Embryonic facial prominence (tissue), 1 donor: ENCODE data around the gene GNPNAT1.
"Not testable (repeated sequence)": the region's sequence is repeated elsewhere in the genome, so short reads cannot be mapped to it uniquely, and the experiment has no call there.

ENCODE experiments used
- DNase-seq: peaks from one replicate; pipeline ENCODE4 v3.0.0-alpha.2; 2016; ENCODE audit errors: extremely low spot score

The GNPNAT1 gene

DNA sequence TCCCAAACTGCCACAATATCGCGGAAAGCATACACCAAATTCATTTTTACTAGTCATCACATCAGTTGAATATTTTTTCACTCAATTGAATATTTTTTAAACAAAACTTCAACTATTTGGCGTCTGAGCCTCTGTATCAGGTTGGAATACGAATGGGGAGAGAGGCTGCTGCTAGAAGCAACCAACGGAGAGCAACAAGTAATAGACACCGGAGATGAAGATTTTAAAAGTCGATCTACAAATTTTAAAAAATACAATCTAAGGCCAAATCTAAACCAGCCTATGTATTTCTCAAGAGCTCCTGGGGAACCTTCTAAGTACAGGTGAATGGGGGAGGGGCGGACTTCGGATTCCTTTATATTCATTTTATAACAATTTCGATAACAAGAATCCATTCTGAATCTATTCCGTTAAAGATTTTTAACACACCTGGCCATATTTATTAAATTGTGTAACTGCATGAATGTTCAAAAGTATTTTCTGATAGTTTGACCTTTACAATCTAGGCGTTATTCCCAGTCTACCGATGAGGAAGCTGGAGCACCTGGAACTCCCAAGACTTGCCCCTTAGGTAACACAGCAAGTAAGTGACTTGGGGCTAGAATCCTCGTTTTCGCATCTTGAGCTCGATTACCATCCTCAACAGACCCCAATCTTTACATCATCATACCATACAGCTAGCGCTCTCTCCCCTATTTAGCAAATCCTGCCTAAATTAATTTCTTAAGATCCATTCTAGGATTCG is 1.2 kb downstream of the GNPNAT1 start:
- DNase-seq = no peak

DNA sequence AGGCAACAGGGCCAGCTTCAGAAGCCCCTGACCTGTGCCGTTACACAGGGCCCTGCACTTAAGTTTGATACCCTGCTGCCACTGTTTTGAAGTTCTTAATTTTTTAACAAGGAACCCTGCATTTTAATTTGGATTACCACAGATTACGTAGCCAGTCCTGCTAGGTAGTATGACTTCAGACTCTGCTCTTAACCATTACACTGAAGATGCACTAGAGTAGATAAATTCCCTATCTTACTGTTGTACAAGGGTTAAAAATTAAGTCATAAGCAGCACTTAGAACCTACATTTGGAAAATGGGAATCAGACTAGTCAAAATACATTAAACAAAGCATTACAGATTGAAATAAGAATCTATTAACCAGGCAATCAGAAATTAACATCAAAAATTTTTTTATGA is 2.3 kb downstream of the GNPNAT1 start:
- no peak for DNase-seq

DNA sequence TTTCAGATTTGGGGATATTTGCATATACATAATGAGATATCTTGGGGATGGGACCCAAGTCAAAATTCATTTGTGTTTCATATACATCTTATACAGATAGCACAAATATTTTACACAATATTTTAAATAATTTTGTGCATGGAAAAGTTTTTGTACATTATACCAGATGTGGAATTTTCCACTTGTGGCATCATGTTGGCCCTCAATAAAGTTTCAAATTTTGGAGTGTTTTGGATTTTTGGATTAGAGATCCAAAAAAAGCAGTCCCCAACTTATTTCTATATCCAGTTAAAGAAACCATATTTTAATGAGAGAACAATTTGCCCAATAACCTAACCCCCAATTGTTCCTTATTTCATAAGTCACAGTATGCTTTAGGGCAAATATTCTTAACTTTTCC is 4.5 kb downstream of the GNPNAT1 start:
- DNase-seq = no peak

DNA sequence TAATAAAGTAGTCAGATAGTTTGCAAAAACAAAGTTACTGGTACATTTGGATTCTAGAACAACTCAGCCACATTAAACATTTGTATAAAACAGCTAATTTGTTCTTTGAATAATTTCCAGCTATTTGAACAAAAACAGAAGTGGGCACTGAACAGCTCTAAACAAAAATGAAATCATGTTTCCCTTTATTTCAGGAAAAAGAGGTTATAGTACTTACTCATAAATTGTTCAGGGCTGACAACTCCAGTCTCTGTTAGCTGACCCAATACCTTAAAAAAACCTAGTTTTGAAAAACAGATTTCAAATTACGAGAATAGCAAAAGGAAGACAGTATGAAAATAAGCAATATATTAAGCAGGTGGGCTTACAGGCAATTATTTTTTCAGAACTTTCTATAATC is 8.2 kb downstream of the GNPNAT1 start:
- no peak for DNase-seq

DNA sequence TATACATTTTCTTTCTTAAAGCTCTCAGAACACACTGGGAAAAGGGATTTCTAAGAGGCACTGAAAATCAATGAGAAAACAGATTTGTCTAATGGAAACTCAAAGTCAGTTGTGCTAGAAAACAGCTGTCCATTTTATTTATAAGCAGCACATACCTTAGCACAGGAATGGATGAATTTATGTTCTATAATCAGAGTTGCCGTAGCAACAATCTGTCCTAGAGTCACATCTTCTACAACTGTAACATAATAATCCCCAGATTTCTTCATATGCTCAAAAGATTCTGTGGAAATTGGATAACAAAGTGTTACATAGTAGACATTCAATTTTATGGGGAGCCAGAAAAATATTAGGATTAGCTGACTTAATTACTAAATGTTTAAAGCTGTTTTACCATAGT is 9.8 kb downstream of the GNPNAT1 start:
- DNase-seq = no peak

DNA sequence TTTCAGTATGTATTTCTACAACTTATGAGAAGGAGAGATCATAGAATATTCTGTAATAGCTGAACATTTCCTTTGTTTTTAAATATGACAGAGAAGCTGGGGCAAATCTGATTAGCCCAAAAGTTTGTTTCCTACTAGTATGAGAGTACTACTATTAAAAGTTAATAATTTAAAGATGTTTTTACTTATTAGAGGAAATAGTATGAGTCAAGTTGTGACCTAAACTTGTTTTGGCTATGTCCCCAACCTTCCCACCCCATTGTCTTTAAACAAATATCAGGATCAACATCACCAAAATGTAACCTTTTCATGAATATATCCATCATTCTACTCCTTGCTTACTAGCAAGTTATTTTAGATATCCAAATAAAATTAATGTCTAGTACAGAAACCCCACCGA is 10.5 kb downstream of the GNPNAT1 start:
- DNase-seq = no peak

DNA sequence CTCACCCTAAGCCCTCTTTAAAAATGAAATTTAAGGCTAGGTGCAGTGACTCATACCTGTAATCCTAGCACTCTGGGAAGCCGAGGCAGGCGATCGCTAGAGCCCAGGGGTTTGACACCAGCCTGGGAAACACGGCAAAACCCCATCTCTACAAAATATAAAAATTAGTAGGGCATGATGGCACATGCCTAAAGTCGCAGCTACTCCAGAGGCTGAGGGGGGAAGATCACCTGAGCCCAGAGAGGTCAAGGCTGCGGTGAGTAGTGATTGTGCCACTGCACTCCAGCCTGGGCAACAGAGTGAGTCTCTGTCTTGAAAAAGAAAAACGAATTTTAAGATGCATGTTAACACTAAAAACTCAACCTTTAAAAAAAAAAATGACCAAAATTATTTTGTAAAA is 12.7 kb downstream of the GNPNAT1 start:
- no peak for DNase-seq

DNA sequence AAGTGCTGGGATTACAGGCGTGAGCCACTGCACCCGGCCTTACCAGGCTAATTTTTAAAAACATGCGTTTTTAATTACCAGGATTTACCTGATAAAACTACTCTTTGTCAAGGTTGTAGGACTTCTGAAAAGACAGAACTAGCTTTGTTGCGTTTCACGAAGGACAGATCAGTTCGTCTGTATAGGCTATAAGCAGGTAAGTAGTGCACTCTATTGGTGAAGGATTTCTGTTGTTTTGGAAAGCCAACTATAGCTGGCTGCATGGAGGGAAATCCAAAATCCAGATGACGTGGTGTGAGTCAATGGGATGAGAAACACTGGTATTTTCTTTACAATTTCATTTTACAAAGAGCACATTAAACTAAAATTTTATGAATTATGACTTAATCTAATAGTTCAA is 14.6 kb downstream of the GNPNAT1 start:
- no peak for DNase-seq

DNA sequence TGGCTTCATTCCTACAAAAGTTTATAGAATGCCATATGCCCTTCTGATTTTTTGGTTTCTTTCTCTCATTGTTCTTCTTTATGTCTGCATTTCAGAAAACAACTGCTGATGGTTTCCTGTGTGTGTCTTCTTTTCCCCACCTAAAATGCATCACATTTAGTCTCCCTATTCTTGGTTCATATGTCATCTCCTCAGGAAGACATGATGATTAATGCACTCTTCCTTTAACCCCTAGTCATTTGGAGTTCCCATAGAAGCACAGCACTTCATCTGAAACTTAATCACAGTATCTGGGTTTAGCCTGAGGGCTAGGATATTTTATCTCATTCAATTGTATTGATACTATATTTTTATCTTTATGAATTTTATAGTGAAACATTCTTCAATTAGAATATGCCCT is 21.5 kb downstream of the GNPNAT1 start:
- no peak for DNase-seq

DNA sequence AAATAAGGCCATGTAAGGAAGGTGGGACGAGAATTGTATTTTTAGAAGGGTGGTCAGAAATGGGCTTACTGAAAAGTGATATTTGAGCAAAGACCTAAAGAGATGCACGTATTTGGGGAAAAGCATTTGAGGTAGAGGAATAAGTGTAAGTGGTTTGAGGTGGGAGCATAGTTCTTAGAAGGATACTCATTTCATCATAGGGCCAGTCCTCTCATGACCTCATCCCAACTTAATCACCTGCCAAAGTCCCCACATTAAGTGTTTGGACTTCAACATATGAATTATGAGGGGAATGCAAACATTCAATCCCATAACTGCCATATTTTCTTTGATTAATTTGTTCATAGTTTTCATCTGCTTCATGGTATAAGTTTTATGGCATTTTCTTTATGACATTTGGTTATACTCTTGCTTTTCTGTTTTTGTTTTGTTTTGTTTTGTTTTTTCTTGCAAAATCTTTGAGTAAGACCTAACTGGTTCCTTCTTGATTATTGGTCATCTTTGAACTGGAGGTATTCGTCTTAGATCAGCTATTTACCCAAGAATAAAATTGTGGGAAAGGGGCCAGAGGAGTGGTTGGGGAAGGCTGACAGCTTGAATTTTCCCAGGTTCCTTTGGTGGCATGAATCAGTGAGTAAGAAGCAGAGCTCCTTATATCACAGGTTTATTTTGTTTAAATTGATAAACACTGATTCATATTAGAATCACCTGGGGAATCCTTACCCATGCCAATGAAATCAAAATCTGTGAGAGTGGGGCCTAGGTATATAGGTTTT is 24.2 kb downstream of the GNPNAT1 start:
- no peak for DNase-seq

DNA sequence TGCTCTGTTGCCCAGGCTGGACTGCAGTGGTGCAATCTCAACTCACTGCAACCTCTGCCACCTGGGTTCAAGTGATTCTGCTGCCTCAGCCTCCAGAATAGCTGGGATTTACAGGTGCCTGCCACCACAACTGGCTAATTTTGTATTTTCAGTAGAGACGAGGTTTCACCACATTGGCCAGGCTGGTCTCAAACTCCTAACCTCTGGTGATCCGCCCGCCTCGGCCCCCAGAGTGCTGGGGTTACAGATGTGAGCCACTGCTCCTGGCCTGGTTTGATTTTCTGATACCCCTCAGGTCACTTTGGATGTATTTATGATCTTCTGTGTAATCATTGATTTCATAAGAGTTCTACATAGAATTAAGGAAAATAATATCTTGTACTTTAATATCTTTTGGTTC is 28.5 kb downstream of the GNPNAT1 start:
- DNase-seq = not testable (repeated sequence)

DNA sequence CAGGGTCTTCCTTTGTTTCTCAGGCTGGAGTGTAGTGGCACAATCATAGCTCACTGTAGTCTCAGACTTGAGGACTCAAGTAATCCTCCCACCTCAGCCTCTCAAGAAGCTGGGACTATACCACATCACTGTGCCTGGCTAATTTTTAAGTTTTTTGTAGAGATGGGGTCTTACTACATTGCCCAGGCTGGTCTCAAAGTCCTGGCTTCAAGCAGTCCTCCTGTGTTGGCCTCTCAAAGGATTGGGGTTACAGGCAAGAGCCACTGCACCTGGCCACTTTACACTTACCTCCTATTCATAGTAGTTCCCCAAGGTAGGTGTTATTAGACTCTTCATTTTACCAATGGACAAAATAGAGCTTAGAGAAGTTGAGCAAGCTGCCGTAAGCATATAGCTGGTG is 32.3 kb downstream of the GNPNAT1 start:
- DNase-seq = no peak

DNA sequence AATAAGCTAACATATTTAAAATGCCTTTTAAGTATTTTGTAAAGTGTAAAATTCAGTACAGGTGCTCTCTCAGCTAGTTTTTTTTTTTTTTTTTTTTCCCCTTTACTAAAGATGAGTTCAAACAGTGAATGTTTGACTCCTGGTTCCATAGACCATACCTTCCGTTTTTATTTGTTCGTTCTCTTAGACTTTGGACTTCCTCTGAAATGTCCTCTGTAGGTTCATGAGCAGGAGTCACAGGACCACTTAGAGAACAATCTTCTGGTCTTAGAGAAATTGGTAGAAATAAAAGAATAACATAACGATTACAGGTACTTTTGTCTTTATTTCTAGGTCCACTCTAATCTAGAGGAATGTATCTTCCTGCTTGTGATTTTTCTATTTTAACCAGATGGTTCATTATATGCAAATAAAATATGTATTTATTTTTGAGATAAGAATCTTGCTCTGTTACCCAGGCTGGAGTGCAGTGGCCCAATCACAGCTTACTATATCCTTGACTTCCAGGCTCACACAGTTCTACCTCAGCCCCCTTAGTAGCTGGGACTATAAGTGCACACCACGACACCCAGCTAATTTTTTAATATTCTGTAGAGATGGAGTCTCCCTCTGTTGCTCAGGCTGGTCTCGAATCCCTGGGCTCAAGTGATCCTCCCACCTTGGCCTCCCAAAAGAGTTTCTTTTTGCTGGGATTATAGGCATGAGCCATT is 35.6 kb downstream of the GNPNAT1 start:
- DNase-seq = no peak

DNA sequence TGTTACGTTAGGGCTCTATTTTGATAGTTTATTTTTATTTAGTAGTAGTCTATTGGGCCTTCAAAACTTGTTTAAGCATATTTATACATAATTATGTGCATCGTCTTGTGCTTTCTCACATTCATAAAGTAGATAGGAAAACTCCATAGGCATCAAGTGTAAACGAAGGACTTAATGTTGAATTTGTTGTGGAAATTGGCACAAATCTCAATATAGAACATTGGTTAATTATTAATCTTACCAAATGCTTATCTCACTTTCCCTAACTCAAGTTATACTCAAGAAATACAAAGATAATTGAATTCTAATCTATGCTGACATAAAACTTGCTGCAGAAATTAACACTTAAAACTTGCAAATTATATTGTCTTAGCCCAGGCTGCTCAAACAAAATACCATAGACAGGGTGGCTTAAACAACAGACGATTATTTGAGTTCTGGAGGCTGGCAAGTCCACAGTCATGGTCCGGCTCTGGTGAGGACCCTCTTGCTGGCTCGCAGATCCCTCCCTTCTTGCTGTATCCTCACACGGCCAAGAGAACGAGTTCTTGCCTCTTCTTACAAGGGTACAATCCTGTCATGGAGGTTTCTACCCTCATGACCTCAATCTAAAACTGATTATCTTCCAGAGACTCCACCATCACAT is 42.6 kb downstream of the GNPNAT1 start:
- DNase-seq = no peak

DNA sequence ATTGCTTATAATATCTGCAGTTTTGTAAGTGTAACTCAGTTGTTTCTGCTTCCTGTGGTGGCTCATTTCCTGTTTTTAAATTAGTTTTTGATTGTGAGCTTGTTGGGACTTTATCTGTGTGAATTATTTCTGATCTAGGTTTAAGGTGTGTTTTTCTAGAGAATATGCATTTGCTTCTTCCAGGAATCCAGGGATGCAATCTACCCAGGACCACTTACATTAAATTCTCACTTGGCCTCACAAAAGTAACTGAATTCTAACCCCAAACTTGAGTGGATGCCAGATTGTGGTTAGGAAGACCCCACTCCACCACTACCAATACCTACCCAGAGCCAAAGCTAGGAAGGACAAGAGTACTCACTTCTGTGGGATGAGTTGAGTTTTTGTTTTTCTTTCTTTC is 49.5 kb downstream of the GNPNAT1 start:
- no peak for DNase-seq

DNA sequence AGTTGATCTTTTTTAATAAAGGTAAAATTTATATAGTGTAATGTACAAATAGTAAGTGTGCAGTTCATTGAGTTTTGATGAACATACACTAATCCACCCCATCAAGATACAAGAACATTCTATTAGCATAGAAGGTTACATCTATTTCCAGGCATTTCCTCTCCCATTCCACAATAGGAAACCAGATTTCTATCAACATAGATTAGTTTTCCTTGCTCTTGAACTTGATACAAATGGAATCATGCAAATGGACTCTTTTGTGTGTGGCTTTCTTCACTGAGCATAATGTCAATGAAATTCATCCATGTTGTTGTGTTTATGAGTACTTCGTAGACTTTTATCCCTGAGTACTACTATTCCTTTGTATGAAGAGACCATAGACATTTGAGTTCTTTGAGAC is 50.7 kb downstream of the GNPNAT1 start:
- DNase-seq = no peak

DNA sequence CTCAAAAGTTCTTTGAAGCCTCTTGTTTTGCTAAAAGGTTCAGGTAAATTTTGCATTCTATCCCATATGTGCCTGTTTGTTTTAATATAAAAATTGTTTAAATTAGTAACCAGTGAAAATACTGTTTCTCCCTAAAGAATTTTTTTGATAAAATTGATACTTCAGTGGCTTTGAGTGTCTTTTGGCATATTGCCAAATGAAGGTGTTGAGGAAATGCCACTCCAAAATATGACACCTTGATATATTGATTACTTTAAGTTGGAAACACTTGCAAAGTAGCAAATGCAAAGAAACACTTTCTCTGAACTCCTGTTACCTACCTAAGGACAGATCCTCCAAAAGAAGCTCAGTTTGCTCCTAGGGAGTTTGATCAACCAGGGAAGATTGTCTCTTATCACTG is 53.0 kb downstream of the GNPNAT1 start:
- DNase-seq = no peak

DNA sequence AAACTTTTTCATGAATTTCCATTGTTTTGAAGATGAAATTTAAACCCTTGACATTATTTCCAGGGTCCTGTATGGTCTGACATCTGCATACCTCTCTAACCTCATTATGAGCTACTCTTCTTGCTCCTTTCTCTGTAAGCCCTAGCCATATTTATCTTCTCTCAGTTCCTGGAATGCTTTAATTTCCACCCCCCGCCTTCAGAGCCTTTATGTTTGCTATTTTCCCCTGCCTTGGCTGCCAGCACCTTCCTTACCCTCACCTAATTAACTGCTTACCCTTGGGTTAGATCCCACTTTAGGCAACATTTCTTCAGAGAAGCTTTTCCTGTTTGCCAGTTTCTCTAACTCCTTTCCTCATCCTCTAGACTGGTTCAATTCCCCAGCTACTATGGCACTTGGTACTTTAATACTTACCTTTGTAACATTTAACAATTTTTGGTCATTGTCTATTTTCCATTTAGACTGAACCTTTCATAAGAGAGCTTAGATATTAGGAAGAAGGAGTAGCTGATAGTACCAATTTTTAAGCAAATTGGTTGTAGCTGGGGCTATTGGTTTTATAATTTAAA is 55.4 kb downstream of the GNPNAT1 start:
- no peak for DNase-seq

DNA sequence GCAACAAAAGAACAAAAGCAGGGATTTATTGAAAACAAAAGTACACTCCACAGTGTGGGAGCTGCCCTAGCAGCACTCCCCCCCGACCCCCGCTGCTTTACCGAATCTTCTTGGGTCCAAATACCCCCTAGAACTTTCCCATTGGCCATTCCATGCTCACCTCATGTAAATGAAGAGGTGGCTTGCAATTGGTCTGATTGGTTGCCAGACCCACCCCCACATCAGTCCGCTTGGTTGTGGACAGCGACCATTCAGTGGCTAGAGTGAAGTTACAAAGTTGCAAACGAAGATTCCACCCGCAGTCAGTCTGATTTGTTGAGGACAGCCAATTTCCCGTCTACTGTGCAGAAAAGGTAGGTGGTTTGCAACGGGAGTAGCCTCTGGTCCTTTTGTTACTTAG is 57.6 kb downstream of the GNPNAT1 start:
- DNase-seq = no peak

DNA sequence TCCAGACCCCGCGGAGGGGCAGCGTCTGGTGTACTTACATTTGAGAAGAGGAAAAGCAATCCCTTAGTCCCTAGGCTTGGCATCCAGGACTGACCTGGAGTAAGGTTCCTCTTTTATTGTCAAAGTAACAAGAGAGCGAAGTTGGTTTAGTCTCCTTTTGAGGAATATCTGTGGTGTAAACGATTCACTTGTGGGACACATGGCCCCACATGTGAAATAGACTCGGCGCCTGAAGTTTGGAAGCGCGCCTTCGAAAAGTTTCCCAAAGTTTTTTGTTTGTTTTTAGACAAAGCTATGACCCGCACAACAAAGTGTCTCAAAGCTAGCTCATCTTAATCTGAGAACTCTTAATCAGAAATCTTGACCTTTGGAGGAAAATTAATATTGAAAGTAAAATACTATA is 60.7 kb downstream of the GNPNAT1 start:
- no peak for DNase-seq

DNA sequence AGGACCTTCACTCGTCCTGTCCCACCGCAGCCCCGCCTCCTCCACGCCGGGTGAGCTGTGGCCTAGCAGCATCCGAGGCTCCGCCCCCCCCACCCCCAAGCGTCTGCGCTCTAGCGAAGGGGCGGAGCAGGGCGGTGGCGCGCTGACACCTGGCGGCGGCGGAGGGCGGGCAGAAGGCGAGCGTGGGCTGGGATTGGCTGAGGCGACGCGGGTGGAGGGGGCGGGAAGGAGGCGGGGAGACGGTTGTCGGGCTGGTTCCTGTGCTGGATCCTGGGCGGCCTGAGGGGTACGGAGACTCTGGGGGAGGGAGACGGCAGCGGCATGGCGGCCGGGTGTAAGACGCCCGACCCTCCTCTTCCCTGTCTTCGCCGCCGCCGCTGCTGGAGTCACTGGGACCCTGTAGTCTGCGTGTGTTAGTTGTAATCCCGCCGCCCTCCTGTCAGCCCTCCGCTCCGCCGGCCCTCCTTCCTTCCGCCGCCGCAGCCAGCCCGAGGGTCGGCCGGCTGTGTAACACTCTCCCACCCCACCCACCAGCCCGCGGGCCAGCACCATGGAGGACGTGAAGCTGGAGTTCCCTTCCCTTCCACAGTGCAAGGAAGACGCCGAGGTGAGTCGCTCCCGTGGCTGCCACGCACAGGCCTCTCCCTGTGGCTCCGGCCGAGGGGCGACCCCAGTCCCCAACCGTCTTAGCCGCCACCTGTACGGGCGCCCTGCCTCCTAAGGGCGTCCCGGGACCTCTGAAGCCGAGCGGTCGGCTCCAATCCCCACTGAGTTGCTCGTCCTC is 61.3 kb downstream of the GNPNAT1 start, which contains the start of gene STYX:
STYX (plus strand) TSS at position 242 of the 784 bp plus-strand sequence; CDS start at position 551, 309 bp downstream.
- peak; percentile 83 for DNase-seq
